Smooth muscle cell (in vitro differentiated cells): ENCODE results near the gene COPE. TPM values are rescaled to one million over a fixed set of nuclear protein-coding genes. Genes with fewer than 3 reads are reported as not detected.
A peak's percentile ranks its signal among the peaks of the same experiment; 100 is the strongest.

Experiments
- DNase-seq: peaks from one replicate; lab custom pipeline; 2025; ENCODE audit not compliant: unreplicated experiment; lab: John Stamatoyannopoulos, UW
- H2AFZ ChIP-seq: fragments of 200-600 bp; sonication (generic); 2 replicates; pipeline ENCODE4 v1.6.0; 2016; ENCODE audit warnings: antibody characterized with exemption, low read depth, mild to moderate bottlenecking
- H3F3A ChIP-seq: fragments of 200-600 bp; sonication (generic); 2 replicates; pipeline ENCODE4 v1.6.0; 2017; ENCODE audit warnings: antibody characterized with exemption, low read depth
- H3K27ac ChIP-seq: fragments of 200-600 bp; sonication (generic); 2 replicates; pipeline ENCODE4 v1.5.1; 2016; ENCODE audit warnings: low read depth, mild to moderate bottlenecking
- H3K27me3 ChIP-seq: fragments of 200-600 bp; sonication (generic); 2 replicates; pipeline ENCODE4 v1.6.1; 2016; ENCODE audit warnings: low read depth, mild to moderate bottlenecking
- H3K36me3 ChIP-seq: fragments of 200-600 bp; sonication (generic); 2 replicates; pipeline ENCODE4 v1.5.1; 2016; ENCODE audit warnings: low read depth
- H3K4me1 ChIP-seq: fragments of 200-600 bp; sonication (generic); 2 replicates; pipeline ENCODE4 v1.5.1; 2016; ENCODE audit warnings: low read depth
- H3K4me2 ChIP-seq: fragments of 200-600 bp; sonication (generic); 2 replicates; pipeline ENCODE4 v1.6.0; 2016; ENCODE audit warnings: mild to moderate bottlenecking
- H3K4me3 ChIP-seq: fragments of 200-600 bp; sonication (generic); 2 replicates; pipeline ENCODE4 v1.5.1; 2016; ENCODE audit warnings: mild to moderate bottlenecking
- H3K79me2 ChIP-seq: fragments of 200-600 bp; sonication (generic); 2 replicates; pipeline ENCODE4 v1.6.0; 2016; ENCODE audit warnings: low read depth, mild to moderate bottlenecking
- H3K9ac ChIP-seq: fragments of 200-600 bp; sonication (generic); 2 replicates; pipeline ENCODE4 v1.6.0; 2016; ENCODE audit warnings: low read depth
- H3K9me3 ChIP-seq: fragments of 200-600 bp; sonication (generic); replicated peaks from 2 replicates; pipeline ENCODE4 v1.5.1; 2016; ENCODE audit warnings: low read depth
- H4K20me1 ChIP-seq: fragments of 200-600 bp; sonication (generic); 2 replicates; pipeline ENCODE4 v1.6.0; 2016; ENCODE audit warnings: low read depth
- CTCF ChIP-seq: fragments of 200-600 bp; sonication (generic); IDR thresholded peaks from 2 replicates; pipeline ENCODE4 v1.5.1; 2017; ENCODE audit warnings: borderline replicate concordance, mild to moderate bottlenecking, antibody characterized with exemption; ENCODE audit not compliant: insufficient read depth, poor library complexity, severe bottlenecking
- WGBS: methylation state at CpG from one replicate; pipeline ENCODE4 v1.1.7; 2016; ENCODE audit warnings: low lambda C conversion rate; 5-methylcytosine and 5-hydroxymethylcytosine counted together
- polyA plus RNA-seq: library from polyadenylated mRNA; unstranded; fragments of >200 nt; fragmentation: Nextera tagmentation; extraction: Ambion mirVana; gene quantifications from 2 replicates; pipeline ENCODE4 v1.2.1, GENCODE V29; 2016
- total RNA-seq: library from RNA; depleted of rRNA; stranded (reverse); fragments of >200 nt; gene quantifications from 2 replicates; pipeline ENCODE4 v1.2.3, GENCODE V29; 2014

The COPE gene
- total and polyA plus RNA-seq, 2 experiments from 2014 or later: 236 to 497 TPM

GRCh38 chr19:18849838-18850400 lies 69.3 kb downstream of the COPE start:
- Histone ChIP-seq H3K27me3 (no peaks in the 10 kb centered on the region), H2AFZ (no peak overlapping the region), H3K79me2 (peaks cover 61% of the 10 kb centered on the region), H3K4me2 (peak overlapping the region; percentile 39), H4K20me1 (peaks cover 92% of the 10 kb centered on the region), H3K4me1 (no peaks in the 10 kb centered on the region), H3K27ac (peak overlapping the region; percentile 59), H3F3A (peaks cover 18% of the 10 kb centered on the region), H3K9ac (no peak overlapping the region), H3K4me3 (no peak overlapping the region), H3K9me3 (no peaks in the 10 kb centered on the region), H3K36me3 (no peaks in the 10 kb centered on the region)
- TF ChIP-seq CTCF: no peak
- WGBS: 85% methylated on average over 16 of the region's 16 CpGs
- DNase-seq: no peak

Other genes starting within 250 kb of the COPE start
- 1.0 and 1.6 TPM in 2 replicates for gene CRTC1, start 235.7 kb downstream of the COPE start, total RNA-seq
- gene CRTC1, start 235.7 kb downstream of the COPE start, polyA plus RNA-seq: 3.1 and 3.5 TPM in 2 replicates
- 196 and 236 TPM in 2 replicates for gene COMP, start 128.1 kb downstream of the COPE start, total RNA-seq
- gene COMP, start 128.1 kb downstream of the COPE start, polyA plus RNA-seq: 627 and 901 TPM in 2 replicates
- 16.2 and 37.8 TPM in 2 replicates for gene UPF1, start 87.4 kb downstream of the COPE start, total RNA-seq
- 25.4 and 30.3 TPM in 2 replicates for gene UPF1, start 87.4 kb downstream of the COPE start, polyA plus RNA-seq
- gene CERS1, start 23.2 kb downstream of the COPE start, total RNA-seq: 0.81 and 2.4 TPM in 2 replicates
- gene CERS1, start 23.2 kb downstream of the COPE start, polyA plus RNA-seq: 4.2 TPM in 2 replicates
- 36.1 and 55.3 TPM in 2 replicates for gene DDX49, start 328 bp upstream of the COPE start, total RNA-seq
- gene DDX49, start 328 bp upstream of the COPE start, polyA plus RNA-seq: 39.6 and 57.9 TPM in 2 replicates
- gene HOMER3, start 21.8 kb upstream of the COPE start, total RNA-seq: 37.4 and 40.0 TPM in 2 replicates
- gene HOMER3, start 21.8 kb upstream of the COPE start, polyA plus RNA-seq: 85.1 and 88.1 TPM in 2 replicates
- 47.3 and 47.6 TPM in 2 replicates for gene SUGP2, start 114.1 kb upstream of the COPE start, total RNA-seq
- 42.2 and 51.7 TPM in 2 replicates for gene SUGP2, start 114.1 kb upstream of the COPE start, polyA plus RNA-seq
- gene ARMC6, start 114.2 kb upstream of the COPE start, total RNA-seq: 14.6 and 27.1 TPM in 2 replicates
- gene ARMC6, start 114.2 kb upstream of the COPE start, polyA plus RNA-seq: 13.8 and 17.8 TPM in 2 replicates
- gene SLC25A42, start 144.6 kb upstream of the COPE start, total RNA-seq: 8.1 and 11.8 TPM in 2 replicates
- gene SLC25A42, start 144.6 kb upstream of the COPE start, polyA plus RNA-seq: 14.4 and 18.9 TPM in 2 replicates
- gene TMEM161A, start 219.1 kb upstream of the COPE start, total RNA-seq: 20.3 and 30.3 TPM in 2 replicates
- gene TMEM161A, start 219.1 kb upstream of the COPE start, polyA plus RNA-seq: 40.6 and 47.8 TPM in 2 replicates